Trophoblast cell (in vitro differentiated cells and primary cell): ENCODE data around the gene ETHE1.

ENCODE experiments used
- DNase-seq, 2 donors: peaks; one replicate each; pipeline ENCODE4 v3.0.0-alpha.2; 2016
- H2AFZ ChIP-seq: 2 replicates; pipeline ENCODE4 v1.6.1; 2013; ENCODE audit warnings: low read length, moderate library complexity, mild to moderate bottlenecking; ENCODE audit not compliant: insufficient read depth, poor library complexity
- H2AK5ac ChIP-seq: 2 replicates; pipeline ENCODE4 v1.6.1; 2013; ENCODE audit warnings: mild to moderate bottlenecking, low read length
- H2BK120ac ChIP-seq: 2 replicates; pipeline ENCODE4 v1.6.1; 2013; ENCODE audit warnings: low read length, mild to moderate bottlenecking, moderate library complexity; ENCODE audit not compliant: insufficient read depth, poor library complexity
- H2BK12ac ChIP-seq: 2 replicates; pipeline ENCODE4 v1.6.1; 2013; ENCODE audit warnings: mild to moderate bottlenecking, low read length, moderate library complexity
- H2BK5ac ChIP-seq: 2 replicates; pipeline ENCODE4 v1.6.1; 2013; ENCODE audit warnings: low read length, low read depth, moderate library complexity, mild to moderate bottlenecking; ENCODE audit not compliant: poor library complexity
- H3K14ac ChIP-seq: 2 replicates; pipeline ENCODE4 v1.6.1; 2013; ENCODE audit warnings: mild to moderate bottlenecking, low read length
- H3K18ac ChIP-seq: 2 replicates; pipeline ENCODE4 v1.6.1; 2013; ENCODE audit warnings: mild to moderate bottlenecking, low read length
- H3K23ac ChIP-seq: 2 replicates; pipeline ENCODE4 v1.6.1; 2013; ENCODE audit warnings: low read length
- H3K27ac ChIP-seq: 2 replicates; pipeline ENCODE4 v1.5.1; 2013; ENCODE audit warnings: low read depth, mild to moderate bottlenecking, inconsistent platforms, low read length, moderate library complexity
- H3K27me3 ChIP-seq: 2 replicates; pipeline ENCODE4 v1.6.1; 2013; ENCODE audit warnings: inconsistent platforms, mild to moderate bottlenecking, low read length, moderate library complexity; ENCODE audit not compliant: insufficient read depth
- H3K36me3 ChIP-seq, 2 experiments: 1 replicate in 1 of 2; 2 replicates in 1 of 2; pipeline ENCODE4 v1.6.1; 2013; ENCODE audit warnings: low read length in 2 of 2, mild to moderate bottlenecking in 2 of 2, moderate library complexity in 1 of 2; ENCODE audit not compliant: insufficient read depth in 2 of 2, control insufficient read depth in 1 of 2
- H3K4ac ChIP-seq: 2 replicates; pipeline ENCODE4 v1.6.1; 2013; ENCODE audit warnings: low read depth, mild to moderate bottlenecking, low read length, moderate library complexity
- H3K4me1 ChIP-seq, 2 experiments: 1 replicate in 1 of 2; 2 replicates in 1 of 2; pipeline ENCODE4 v1.6.1; 2013; ENCODE audit warnings: low read length in 2 of 2, mild to moderate bottlenecking in 2 of 2, moderate library complexity in 1 of 2; ENCODE audit not compliant: insufficient read depth in 2 of 2, control insufficient read depth in 1 of 2
- H3K4me2 ChIP-seq: 2 replicates; pipeline ENCODE4 v1.6.1; 2013; ENCODE audit warnings: inconsistent platforms, mild to moderate bottlenecking, low read length, moderate library complexity
- H3K4me3 ChIP-seq: 2 replicates; pipeline ENCODE4 v1.5.1; 2013; ENCODE audit warnings: mild to moderate bottlenecking, low read depth, low read length, inconsistent platforms
- H3K79me1 ChIP-seq: one replicate; pipeline ENCODE4 v1.6.1; 2013; ENCODE audit warnings: low read length
- H3K79me2 ChIP-seq: 2 replicates; pipeline ENCODE4 v1.6.1; 2013; ENCODE audit warnings: low read length, mild to moderate bottlenecking; ENCODE audit not compliant: control insufficient read depth, insufficient read depth, poor library complexity
- H3K9ac ChIP-seq: 2 replicates; pipeline ENCODE4 v1.6.1; 2013; ENCODE audit warnings: mild to moderate bottlenecking, low read length
- H3K9me3 ChIP-seq: 2 replicates; pipeline ENCODE4 v1.6.1; 2013; ENCODE audit warnings: low read depth, mild to moderate bottlenecking, control low read depth, inconsistent platforms, low read length; ENCODE audit not compliant: insufficient read depth
- H4K12ac ChIP-seq: 2 replicates; pipeline ENCODE4 v1.6.1; 2013; ENCODE audit warnings: low read depth, mild to moderate bottlenecking, low read length, moderate library complexity
- H4K8ac ChIP-seq: 2 replicates; pipeline ENCODE4 v1.6.1; 2013; ENCODE audit warnings: low read depth, mild to moderate bottlenecking, low read length, moderate library complexity
- H4K91ac ChIP-seq: one replicate; pipeline ENCODE4 v1.6.1; 2013; ENCODE audit warnings: low read depth, mild to moderate bottlenecking, low read length, moderate library complexity
- WGBS: extraction: QIAGEN DNeasy Blood & Tissue Kit; methylation state at CpG from one replicate; pipeline ENCODE4 v1.1.7; 2013; ENCODE audit warnings: missing lambda C conversion rate; ENCODE audit not compliant: insufficient read length, insufficient coverage; ENCODE audit errors: extremely low coverage; 5-methylcytosine and 5-hydroxymethylcytosine counted together

The ETHE1 gene

GRCh38 chr19:43561139-43561970 lies 34.4 kb upstream of the ETHE1 start:
- Histone ChIP-seq H3K27ac (no peak overlapping the region), H3K9me3 (no peaks in the 10 kb centered on the region), H3K4ac (no peak overlapping the region), H3K14ac (no peak overlapping the region), H4K91ac (no peak overlapping the region), H3K79me2 (no peaks in the 10 kb centered on the region), H3K4me2 (no peak overlapping the region), H2BK12ac (no peak overlapping the region), H3K79me1 (no peaks in the 10 kb centered on the region), H3K18ac (no peak overlapping the region), H4K8ac (no peak overlapping the region), H2AK5ac (no peak overlapping the region), H2AFZ (no peak overlapping the region), H3K9ac (no peak overlapping the region), H2BK5ac (no peak overlapping the region), H3K4me1 (no peaks in the 10 kb centered on the region), H4K12ac (no peak overlapping the region), H3K4me3 (no peak overlapping the region), H3K36me3 (peaks cover 25 to 33% of the 10 kb centered on the region in 2 experiments), H2BK120ac (no peak overlapping the region), H3K27me3 (no peaks in the 10 kb centered on the region), H3K23ac (no peak overlapping the region)
- peak; percentile 74 to 81 for DNase-seq
- no CpG with 5 or more reads among the region's 12 CpGs for WGBS

DNA sequence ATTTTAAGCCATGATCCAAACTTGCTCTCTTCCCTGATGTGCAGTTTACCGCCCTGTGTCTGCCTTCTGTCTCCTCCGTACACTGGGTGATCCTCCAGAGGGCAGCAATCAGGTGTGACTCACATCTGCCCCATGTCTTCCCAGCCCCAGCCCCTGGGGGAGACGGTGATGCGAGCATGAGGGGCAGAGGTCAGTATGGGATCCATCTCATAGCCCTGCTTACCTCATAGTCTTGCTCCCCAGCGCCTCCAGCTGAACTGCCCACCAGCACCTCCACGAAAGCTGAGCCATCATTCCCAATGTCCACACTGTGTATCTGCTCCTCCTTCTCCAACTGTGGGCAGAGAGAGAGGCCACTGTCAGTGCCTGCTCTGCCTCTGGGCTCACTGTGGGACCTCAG lies 33.7 kb upstream of the ETHE1 start:
- Histone ChIP-seq H3K27ac (no peak overlapping the region), H3K14ac (no peak overlapping the region), H2AK5ac (no peak overlapping the region), H2AFZ (no peak overlapping the region), H3K4ac (no peak overlapping the region), H3K4me1 (no peaks in the 10 kb centered on the region), H3K9me3 (no peaks in the 10 kb centered on the region), H2BK12ac (no peak overlapping the region), H4K8ac (no peak overlapping the region), H3K27me3 (no peaks in the 10 kb centered on the region), H4K12ac (no peak overlapping the region), H3K4me3 (no peak overlapping the region), H3K9ac (no peak overlapping the region), H3K4me2 (no peak overlapping the region), H3K79me2 (no peaks in the 10 kb centered on the region), H3K23ac (no peak overlapping the region), H4K91ac (no peak overlapping the region), H2BK5ac (no peak overlapping the region), H2BK120ac (no peak overlapping the region), H3K18ac (no peak overlapping the region), H3K79me1 (no peaks in the 10 kb centered on the region), H3K36me3 (peaks cover 25 to 39% of the 10 kb centered on the region in 2 experiments)
- no peak for DNase-seq
- no CpG with 5 or more reads among the region's 6 CpGs for WGBS

DNA sequence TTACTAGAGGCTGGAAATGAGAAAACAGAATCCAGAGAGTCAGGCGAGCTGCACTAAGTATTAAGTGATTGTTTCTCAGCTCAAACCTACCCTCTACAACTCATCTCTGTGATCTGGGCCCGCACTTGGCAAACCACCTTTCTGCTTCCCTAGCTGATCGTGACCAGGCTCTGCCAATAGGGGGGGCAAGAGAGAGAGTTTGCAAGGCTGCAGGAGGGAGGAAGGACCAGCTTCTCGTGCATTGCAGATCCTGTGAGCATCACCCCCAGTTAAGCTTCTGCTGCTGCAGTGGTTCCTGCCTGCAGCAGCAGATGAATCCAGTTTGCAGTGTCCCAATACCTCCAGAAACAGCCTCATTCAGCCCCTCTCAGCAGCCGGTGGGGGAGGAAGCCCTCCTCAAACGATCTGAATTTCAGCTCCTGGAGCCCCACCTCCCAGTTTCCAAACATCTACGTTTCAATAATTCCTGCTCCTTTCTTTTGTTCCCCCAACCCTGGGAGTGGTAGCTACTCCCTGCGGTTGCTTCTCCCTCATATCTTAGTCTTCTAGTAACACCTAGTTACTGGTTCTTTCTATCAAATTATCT lies 28.3 kb upstream of the ETHE1 start:
- Histone ChIP-seq H3K9ac (no peak overlapping the region), H3K4me3 (no peak overlapping the region), H3K4me1 (no peaks in the 10 kb centered on the region), H3K14ac (no peak overlapping the region), H2AFZ (no peak overlapping the region), H3K4ac (no peak overlapping the region), H3K36me3 (peaks cover 46 to 51% of the 10 kb centered on the region in 2 experiments), H4K8ac (no peak overlapping the region), H4K12ac (no peak overlapping the region), H3K9me3 (no peaks in the 10 kb centered on the region), H2BK5ac (no peak overlapping the region), H3K23ac (no peak overlapping the region), H2BK12ac (no peak overlapping the region), H2BK120ac (no peak overlapping the region), H3K79me1 (no peaks in the 10 kb centered on the region), H3K79me2 (no peaks in the 10 kb centered on the region), H3K18ac (no peak overlapping the region), H2AK5ac (no peak overlapping the region), H4K91ac (no peak overlapping the region), H3K27ac (no peak overlapping the region), H3K27me3 (no peaks in the 10 kb centered on the region), H3K4me2 (no peak overlapping the region)
- DNase-seq, result peak; percentile 54 to 73
- no CpG with 5 or more reads among the region's 8 CpGs for WGBS

DNA sequence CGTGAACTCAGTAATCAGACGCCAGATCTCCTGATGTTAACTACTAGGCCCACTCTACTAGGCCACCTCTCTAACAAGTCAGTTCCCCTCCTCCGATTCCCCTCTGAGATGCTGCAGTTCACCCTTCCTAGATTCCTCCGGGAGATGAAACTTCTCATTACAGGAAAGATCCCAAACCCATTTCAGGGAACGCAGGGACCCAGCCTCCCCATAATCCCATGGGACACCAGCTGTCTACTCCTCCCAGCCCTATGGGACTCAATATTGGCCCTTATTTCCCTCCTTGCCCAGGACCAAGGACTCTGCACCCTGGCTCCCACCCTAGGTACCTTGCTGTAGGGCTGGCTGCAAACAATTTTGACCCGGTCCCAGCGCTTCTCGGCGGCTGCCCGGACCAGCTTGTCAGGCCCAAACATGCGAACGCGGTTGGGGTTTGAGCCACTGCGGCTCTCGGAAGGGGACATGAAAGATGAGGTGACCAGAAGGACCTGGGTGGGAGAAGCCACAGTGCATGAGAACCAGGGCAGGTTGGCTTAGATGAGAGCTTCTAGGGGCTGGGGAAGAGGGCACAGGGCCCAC lies 27.4 kb upstream of the ETHE1 start:
- Histone ChIP-seq H3K79me2 (no peaks in the 10 kb centered on the region), H4K91ac (no peak overlapping the region), H3K4me2 (no peak overlapping the region), H2AFZ (no peak overlapping the region), H2BK12ac (no peak overlapping the region), H4K8ac (no peak overlapping the region), H3K79me1 (no peaks in the 10 kb centered on the region), H3K9me3 (no peaks in the 10 kb centered on the region), H3K14ac (no peak overlapping the region), H2AK5ac (no peak overlapping the region), H3K4me1 (no peaks in the 10 kb centered on the region), H3K9ac (no peak overlapping the region), H3K4me3 (no peak overlapping the region), H3K18ac (no peak overlapping the region), H2BK120ac (no peak overlapping the region), H3K27me3 (no peaks in the 10 kb centered on the region), H3K4ac (no peak overlapping the region), H3K36me3 (peaks cover 45 to 56% of the 10 kb centered on the region in 2 experiments), H2BK5ac (no peak overlapping the region), H4K12ac (no peak overlapping the region), H3K27ac (no peak overlapping the region), H3K23ac (no peak overlapping the region)
- WGBS, result no CpG with 5 or more reads among the region's 15 CpGs
- DNase-seq, result no peak
